Epithelial cell of prostate (primary cell): ENCODE results near the gene ASB15.
"Not testable (repeated sequence)": the region's sequence is repeated elsewhere in the genome, so short reads cannot be mapped to it uniquely, and the experiment has no call there.

Experiments used
- DNase-seq: peaks from one replicate; pipeline ENCODE4 v3.0.0-alpha.2; 2011; ENCODE audit warnings: low read depth, low spot score
- H3K27ac ChIP-seq: fragments of 450-650 bp; 2 replicates; pipeline ENCODE4 v1.5.1; 2017; ENCODE audit warnings: mild to moderate bottlenecking

ASB15 gene

DNA sequence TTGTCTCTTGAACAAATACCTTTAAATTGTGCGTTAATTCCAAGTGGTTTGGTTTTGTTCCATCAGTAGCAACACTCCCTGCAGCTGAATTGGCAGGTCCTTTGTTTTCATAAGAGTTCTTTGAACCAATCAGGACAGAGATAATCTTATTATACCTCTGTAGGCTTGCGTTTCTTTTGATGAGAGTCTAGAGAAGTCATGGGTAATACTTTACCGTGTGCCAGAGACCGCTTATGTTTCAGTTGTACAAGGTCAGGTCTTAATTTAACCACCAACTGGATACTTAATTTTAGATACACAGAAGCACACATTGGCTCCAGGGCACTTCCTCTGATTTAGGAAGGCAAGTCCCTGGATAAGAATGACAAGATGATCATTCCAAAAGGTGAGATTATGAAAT lies at the start of gene ASB15:
ASB15 (plus strand) TSS at position 292 of the 400 bp plus-strand sequence. CDS start 12,682 bp downstream, outside the sequence.
- H3K27ac ChIP-seq = no peak within 1 kb of the TSS
- DNase-seq = no peak

DNA sequence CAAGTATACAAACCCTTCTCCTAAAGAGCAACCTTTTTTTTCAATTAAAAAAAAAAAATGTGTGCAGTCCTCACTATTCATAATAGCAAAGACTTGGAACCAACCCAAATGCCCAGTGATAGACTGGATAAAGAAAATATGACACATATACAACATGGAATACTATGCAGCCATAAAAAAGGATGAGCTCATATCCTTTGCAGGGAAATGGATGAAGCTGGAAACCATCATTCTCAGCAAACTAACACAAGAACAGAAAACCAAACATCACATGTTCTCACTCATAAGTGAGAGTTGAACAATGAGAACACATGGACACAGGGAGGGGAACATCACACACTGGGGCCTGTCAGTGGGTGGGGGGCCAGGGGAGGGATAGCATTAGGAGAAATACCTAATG lies 49.5 kb upstream of the ASB15 start:
- not testable (repeated sequence) for DNase-seq, H3K27ac ChIP-seq

DNA sequence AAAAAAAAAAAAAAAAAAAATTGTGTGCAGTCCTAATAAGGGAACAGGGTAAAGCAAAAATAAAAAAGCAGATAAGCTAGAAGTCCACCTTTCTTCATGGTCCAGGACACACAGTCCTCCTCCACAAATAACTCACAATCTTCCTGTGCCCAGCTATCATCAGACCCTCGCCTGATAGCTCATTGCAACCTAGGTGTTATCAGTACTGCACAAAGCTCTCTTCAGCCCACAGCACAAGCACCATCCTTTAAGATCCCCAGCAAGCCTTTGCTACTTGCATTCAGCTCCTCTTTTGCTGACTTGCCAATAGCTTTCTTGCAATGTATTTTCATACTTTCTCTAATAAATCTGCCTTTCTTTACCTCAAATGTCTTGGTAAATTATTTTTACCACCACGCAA lies 49.0 kb upstream of the ASB15 start:
- DNase-seq = no peak
- H3K27ac ChIP-seq = no peak overlapping the region

DNA sequence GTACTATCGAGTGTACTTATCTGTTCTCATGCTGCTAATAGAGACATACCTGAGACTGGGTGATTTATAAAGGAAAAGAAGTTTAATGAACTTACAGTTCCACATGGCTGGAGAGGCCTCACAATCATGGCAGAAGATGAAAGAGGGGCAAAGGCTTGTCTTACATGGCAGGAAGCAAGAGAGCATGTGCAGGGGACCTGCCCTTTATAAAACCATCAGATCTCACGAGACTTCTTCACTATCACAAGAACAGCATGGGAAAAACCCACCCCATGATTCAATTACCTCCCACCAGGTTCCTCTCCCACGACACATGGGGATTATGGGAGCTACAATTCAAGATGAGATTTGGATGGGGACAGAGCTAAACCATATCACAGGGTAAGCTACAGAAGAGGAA lies 48.5 kb upstream of the ASB15 start:
- no peak overlapping the region for H3K27ac ChIP-seq
- DNase-seq = no peak

DNA sequence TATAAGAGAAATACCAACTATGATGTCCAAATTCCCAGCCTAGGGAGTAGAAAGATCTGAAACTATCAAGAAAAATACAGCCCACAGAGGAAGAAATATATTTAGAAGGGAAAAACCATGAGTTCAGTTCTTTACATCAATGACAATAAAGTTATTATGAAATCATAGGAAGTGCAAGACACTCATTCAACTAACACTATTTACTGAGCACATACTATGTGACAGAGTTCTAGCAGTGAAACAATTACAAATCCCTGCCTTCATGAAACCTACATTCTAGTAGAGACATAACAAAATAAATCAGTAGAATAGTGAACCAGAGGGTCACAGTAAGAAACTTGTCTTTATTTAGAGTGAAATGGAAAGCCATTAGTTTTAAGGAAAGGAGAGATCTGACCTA lies 46.1 kb upstream of the ASB15 start:
- DNase-seq = no peak

DNA sequence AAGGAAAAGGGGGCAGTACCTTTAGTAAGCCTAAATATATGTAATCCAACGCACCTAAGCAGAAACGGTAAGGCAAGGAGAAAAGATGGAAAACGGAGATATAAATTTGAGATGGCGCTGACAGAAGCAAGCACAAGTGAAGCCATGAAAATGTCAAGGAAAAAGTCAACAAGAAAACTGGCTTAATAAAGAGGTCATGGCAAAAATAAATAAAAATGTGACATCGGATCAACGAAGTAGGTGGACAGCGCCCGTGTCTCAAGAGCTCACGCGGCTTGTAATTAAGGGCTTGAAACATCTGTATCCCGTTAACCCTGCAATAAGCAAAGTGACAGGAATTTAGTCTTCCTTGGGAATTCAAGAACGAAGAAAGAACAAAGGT lies 44.6 kb upstream of the ASB15 start:
- H3K27ac ChIP-seq = peak overlapping the region; percentile 28
- DNase-seq = no peak

More for the DNA sequence above, 46.1 kb upstream of the ASB15 start:
- no peak overlapping the region for H3K27ac ChIP-seq

DNA sequence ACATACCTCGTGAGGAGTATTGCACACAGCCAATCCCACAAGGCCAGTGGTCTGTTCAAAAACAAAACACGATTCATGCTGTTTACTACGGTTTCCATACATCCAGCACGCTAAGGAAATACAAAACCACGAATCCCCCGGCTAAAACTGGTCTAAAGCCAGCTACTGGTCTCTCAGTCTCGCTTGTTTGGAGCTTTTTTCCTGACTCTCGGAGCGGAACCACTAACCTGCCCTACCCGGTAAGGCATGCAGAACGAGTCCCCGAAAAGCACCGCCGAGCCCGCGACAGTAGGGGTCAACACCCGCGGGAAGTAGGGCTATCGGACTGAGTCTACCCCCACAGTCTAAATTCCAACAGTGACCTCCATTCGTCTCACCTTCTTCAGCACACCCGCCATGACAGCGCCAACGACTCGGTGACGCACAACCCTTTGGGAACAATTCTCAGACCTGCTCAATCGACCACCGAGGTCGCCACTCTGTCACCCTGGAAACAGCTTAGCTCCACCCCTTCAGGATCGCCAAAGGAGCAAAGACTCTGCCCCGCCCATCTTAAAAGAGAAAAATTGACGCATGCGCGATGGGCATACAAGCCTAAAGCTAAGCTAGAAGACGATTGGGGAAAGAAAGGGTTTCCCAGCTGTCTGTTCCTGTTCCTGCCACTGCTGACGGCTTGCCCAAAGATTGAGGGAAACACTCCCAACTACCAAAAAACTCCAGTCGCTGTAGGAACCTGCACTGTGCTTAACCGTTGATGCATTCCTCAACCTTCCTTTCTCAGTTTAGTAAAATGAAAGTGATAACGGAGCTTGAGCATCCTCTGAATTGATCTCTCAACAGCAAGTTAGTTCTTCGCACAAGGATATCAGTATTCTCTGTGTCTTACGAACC lies 44.0 kb upstream of the ASB15 start, which contains the start of gene NDUFA5:
NDUFA5 (minus strand) TSS at position 421 of the 891 bp plus-strand sequence; CDS start at position 398, 23 bp downstream.
- peak; percentile 90 for DNase-seq
- H3K27ac ChIP-seq = peak within 1 kb of the TSS; percentile 28

DNA sequence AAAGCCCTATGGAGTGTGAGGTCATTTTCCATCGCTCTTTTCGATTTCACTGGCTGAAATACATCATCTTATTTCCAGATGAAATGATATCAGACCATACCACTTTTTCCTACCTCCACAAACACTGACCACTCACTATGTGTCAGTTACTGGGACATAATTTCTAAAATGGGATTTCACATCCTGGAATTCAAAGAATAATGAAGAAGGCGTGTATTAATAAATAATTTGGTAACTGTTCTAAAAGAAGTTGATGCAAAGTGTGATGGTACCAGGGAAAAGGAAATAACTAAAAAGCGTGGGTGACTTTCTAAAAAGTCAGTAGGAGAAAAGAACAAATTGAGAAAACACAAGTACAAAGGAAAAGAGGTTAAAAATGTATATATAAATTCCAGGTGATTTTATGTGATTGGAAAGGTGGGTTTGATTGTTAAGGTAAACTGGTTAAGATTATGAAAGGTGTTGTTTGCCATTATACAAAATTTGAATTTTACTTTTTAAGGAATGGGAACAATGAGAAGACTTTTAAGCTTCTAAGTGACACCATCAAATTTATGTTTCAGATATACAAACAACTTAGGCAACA lies 43.2 kb upstream of the ASB15 start:
- H3K27ac ChIP-seq = no peak overlapping the region
- DNase-seq = no peak

DNA sequence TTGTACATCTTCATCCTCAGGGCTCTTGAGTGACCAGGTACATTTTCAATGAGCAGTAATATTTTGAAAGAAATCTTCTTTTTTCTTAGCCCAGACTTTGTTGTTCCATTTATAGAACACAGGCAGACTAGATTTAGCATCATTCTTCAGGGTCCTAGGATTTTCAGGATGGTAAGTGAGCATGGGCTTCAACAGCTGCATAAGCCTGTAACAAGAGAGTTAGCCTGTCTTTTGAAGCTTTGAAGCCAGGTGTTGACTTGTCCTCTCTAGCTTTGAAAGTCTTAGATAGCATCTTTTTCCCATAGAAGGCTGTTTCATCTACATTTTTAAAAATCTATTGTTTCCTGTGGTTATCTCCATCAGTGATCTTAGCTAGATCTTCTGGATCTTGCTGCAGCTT lies 39.5 kb upstream of the ASB15 start:
- DNase-seq = no peak
- no peak overlapping the region for H3K27ac ChIP-seq

DNA sequence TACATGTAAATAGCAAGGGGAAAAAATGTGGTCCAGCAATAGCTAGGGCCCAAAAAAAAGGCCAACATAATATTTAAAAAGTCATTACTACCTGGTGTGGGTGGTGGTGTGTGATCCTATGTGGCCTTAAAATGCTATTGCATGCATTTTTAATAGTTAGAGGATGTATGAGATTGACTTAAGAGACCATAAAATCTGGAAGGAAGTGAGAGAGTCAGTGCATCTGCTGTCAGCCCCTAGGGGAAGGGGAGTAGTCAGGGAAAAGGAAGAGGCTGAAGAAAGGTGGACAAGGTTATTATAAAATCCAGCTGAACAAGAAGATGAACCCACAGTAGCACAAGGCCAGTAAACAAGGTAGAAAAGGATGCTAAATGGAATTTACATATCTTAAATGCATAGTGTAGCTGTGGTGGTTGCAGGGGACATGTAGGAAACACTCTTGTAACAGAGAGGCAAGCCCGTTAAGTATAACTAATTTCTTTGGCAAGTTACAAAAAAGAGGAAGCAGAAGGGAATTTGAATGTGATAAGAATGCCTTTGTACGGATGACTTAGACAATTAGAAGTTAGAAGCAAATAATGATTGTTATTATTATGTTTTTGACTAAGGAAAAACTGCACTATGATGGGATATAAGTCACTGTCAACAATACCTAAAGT lies 32.1 kb upstream of the ASB15 start:
- DNase-seq = no peak
- H3K27ac ChIP-seq = no peak overlapping the region

DNA sequence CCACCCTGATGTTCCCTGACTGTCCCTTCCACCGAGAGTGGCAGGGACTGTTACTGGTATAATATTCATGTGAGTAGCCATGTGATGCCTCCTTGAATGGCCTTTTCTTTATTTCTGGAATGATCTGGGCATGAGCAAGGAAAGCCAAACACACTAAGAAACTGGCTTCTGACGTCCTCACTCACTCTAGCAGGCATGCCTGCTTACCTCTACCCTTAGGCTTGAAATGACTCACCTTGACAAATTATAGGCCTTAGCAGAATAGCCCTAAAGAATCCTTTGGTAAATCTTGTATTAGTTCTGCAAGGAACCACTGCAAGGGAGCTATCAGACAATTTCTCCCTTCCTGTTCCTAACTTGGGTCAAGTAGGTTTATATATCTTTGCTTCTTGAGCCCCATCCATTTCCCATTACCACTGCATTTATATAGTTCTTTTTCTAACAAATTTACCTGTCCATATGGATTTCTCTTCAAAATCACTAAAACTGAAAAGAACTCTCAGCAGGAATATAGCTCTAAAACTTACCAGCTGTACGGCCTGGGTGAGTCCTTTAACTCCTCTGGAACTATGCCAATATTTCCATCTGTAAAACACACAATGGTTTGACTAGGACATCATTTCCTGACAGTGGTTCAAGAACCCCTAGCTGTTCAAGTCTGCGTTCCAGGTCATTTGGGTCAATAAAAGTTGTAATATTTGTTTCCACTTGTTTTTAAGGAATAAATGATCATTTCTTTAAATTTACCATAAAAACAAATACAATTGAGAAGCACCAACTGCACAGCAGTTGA lies 31.0 kb upstream of the ASB15 start:
- H3K27ac ChIP-seq = peak overlapping the region; percentile 28
- peak; percentile 51 for DNase-seq

DNA sequence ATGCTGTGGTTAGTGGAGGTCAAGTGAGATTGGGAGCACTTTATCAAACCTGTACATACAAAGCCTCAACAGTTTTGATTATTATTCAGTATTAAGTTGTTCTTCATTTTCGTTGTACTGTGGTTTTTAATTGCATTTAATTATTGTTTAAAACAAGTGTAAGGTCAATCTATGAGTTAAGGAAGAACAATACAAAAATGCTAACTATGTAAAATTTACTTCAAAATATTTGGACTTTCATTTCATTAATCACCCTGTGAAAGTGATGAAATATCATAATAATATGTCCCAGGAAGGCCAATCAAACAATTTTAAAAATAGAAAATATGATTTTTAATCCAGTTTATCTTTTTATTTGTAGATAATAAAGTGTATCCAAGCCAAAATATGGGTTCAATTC lies 30.4 kb upstream of the ASB15 start:
- no peak for DNase-seq

DNA sequence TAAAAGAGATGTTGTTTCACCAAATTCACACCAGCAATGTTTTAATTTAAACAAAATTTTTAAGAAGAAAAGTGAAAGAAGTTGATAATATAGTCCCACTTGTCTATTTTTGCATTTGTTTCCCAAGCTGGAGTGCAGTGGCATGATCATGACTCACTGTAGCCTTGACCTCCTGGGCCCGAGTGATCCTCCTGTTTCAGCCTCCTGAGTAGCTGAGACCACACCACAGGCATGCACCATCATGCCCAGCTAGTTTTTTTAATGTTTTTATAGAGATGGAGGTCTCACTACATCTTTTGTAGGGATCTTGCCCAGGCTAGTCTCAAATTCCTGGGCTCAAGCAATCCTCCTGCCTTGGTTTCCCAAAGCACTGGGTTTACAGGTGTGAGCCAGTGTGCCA lies 29.9 kb upstream of the ASB15 start:
- DNase-seq = peak; percentile 5
- peak overlapping the region; percentile 28 for H3K27ac ChIP-seq

More for the DNA sequence above, 30.4 kb upstream of the ASB15 start:
- H3K27ac ChIP-seq = peak overlapping the region; percentile 28

DNA sequence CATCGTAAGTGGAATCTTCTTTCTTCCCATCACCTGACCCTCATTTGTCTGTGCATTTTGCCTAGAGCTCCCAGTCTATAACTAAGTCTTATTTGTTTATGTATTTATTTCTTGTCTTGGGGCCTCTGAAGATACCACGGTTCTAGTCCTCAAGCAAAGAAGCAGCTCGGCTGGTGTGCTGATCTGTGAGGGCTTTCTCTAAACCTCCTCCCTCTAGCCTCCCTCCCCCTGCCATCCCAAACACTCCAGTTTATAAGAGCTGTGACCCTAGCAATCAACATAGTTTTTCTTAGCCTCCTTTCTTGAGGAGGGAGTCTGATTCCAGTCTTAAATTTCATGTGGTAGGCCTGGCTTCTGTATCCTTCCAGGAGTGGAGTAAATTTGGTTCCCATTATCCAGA lies 28.3 kb upstream of the ASB15 start:
- no peak for DNase-seq

DNA sequence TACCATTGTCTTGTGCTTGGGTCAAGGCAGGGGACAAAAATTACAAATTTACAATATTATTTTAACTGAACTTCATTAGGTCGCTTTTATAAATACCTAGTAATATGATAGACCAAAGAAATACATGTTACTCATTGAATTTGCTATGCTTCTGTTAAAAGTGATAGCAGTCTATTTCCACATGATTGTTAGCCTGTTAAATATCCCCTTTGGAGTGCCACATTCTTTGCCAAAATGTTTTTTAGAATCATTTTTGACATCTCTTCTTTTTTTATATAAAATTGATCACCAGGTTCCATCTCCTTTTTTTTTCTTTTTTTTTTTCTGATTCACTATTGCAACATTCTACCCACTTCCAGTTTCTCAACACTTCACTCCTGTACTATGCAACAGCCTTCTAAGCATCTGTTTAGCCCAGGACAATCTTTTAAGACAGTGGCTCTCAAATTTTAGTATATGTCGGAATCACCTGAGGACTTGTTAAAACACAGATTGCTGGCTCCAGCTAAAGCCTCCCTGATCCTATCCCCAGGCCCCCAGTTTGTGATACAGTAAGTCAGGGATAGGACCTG lies 27.6 kb upstream of the ASB15 start:
- DNase-seq = no peak
- H3K27ac ChIP-seq = no peak overlapping the region

More for the DNA sequence above, 28.3 kb upstream of the ASB15 start:
- H3K27ac ChIP-seq = no peak overlapping the region

DNA sequence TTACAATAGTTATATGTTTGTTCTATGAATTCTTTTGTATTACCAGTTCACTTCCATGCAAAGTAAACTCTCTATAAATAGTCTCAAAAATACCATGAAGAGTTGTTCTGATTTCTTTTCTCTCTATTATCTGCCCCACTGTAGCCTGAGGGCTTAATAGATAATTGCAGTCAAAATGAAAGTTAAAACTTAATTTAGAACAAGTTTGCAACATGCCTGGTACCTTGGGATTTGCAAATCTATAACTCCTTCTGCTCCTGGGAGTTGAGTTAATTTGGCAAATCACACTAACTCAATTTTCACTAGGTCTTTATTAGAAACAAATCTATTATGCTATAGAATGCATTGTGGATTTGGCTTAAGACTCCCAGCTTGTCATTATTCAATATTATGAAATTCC lies 22.2 kb upstream of the ASB15 start:
- no peak overlapping the region for H3K27ac ChIP-seq
- no peak for DNase-seq

DNA sequence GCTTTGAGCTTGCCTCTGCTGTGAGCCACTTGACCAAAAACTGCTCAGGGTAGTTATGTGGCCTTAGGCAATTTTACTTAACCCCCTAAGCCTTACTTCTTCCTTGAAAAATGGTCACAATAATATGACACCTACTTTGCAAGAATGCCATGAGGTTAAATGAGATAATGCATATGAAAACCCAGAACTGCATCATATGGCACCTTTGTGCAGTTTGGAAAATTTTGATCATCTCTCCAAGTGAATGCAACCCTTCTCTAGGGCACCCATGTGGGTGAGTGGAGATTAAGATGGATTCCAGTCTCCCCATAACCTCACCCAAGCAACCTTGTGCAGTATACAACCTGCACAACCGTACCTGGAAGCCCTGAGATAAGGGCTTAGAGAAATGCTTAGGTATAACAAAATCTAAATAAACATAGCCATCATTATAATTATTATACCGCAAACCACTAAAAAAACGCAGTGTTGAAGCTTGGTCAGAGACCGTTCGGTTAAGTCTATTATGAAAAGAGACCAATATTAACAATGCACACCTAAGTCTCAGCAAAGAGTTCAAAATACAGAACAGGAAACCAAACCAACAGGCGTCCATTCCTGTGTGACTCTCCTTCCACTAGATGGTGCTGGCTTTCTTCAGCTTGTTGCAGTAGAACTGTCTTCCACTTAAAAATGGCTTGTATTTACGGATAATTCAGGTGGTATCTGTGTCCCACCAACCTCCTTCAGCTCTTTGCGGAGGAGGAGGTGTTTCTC lies 21.0 kb upstream of the ASB15 start:
- peak; percentile 3 for DNase-seq
- H3K27ac ChIP-seq = no peak overlapping the region

DNA sequence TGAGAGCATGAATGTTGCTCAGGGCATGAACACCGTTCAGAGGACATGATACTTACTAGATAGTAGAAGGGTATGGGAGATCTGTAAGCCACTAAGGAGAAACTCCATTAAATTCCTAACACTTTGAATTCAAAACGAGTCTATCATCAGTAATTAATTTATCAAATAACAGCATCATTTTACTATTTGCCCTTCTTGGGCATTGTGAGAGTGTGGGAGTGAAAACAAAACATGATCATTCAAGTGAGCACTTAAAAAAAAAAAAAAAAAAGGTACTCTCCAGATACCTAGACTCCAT lies 20.5 kb upstream of the ASB15 start:
- H3K27ac ChIP-seq = no peak overlapping the region
- DNase-seq = no peak

DNA sequence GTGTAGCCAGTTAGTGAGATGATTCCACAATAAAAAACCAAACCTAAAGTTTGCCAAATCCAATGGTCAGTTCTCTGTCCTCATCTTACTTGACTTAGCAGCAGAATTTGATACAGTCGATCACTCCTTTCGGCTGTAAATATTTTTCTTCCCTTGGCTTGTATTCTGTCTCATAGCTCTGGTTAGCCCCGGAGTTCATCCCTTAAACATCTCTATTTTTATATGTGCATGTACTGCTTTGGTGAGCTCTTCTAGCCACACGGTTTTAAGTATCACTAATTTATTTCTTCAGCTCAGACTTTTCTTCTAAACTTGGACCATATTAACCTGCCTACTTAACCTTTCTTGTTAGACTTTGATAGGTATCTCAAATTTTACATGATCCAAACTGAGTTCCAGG lies 17.8 kb upstream of the ASB15 start:
- DNase-seq = no peak

More for the DNA sequence above, 17.8 kb upstream of the ASB15 start:
- H3K27ac ChIP-seq = no peak overlapping the region
